T-helper 1 cell treated with Interleukin-12 subunit alpha and Interleukin-12 subunit beta and Interleukin-4 antibody, amounts not matched to agents 30 ng/mL and 1 ng/mL, for 36 hours (primary cell): Measurements from ENCODE around the gene RASA3. TPM values are rescaled to one million over a fixed set of nuclear protein-coding genes. Genes with fewer than 3 reads are reported as not detected.
"Not testable (repeated sequence)": the region's sequence is repeated elsewhere in the genome, so short reads cannot be mapped to it uniquely, and the experiment has no call there.

ENCODE experiments used
- intact Hi-C: fragments of 100-400 bp; cut with micrococcal nuclease; formaldehyde crosslinking; loops from one replicate; pipeline ENCODE4 v1.15.1; 2024
- total RNA-seq: library from RNA; stranded (reverse); gene quantifications from 2 replicates; pipeline ENCODE4 v1.2.3, GENCODE V29; 2022

Gene RASA3
- total RNA-seq, 1 donor from 2014 or later = 99.4 TPM

DNA sequence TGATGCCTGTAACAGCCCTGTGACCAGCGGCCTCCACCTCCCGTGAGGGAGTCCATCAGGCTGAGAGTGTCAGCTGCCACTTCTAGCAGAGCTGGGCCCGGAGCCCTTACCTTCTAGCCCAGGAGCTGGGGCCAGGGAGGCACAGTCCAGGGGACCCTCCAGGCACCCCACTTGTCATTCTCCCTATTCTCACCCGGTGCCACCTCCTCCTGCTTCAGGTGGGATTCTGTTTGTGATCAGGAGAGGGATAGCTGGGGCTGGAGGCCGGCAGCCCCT, 4.1 kb downstream of the RASA3 start:
- intact Hi-C loops = no loop called here

DNA sequence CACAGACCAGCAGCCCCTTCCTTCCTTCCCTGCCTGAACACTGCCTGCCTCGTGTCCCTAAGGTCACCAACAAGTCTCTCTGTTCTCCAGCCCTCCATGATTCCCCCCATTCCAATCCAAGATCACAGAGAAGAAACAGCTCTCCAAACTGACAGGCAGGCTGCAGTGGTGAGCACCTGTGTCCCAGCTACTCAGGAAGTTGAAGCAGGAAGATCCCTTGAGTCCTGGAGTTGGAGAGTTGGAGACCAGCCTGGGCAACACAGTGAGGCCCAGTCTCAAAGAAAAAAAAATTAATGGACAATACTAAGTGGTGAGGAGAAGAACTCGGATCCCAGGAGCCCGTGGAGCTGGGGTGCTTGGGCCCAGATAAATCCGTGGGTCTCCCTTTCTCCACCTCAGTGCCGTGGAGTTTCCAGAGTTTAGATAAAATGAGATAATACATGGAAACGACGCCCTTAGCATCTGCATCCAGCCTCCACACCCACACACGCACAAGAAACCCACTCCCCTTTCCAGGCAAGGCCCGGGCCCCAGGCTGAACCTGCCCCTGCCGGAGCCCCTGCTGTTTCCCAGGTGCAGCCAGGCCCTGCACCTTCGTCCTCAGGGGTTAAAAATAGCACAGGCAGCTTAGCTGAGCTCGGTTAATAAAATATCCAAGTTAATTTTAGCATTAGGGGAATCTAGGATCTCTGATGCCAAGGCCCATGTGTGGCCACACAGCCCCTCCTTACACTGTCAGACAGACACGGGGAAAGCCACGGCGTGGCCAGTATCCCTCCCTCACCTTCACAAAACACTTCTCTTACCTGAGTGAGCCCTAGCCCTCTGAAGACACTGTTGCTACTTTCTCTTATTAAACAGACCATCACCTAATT, 4.7 kb downstream of the RASA3 start:
- intact Hi-C loops = no loop called here

DNA sequence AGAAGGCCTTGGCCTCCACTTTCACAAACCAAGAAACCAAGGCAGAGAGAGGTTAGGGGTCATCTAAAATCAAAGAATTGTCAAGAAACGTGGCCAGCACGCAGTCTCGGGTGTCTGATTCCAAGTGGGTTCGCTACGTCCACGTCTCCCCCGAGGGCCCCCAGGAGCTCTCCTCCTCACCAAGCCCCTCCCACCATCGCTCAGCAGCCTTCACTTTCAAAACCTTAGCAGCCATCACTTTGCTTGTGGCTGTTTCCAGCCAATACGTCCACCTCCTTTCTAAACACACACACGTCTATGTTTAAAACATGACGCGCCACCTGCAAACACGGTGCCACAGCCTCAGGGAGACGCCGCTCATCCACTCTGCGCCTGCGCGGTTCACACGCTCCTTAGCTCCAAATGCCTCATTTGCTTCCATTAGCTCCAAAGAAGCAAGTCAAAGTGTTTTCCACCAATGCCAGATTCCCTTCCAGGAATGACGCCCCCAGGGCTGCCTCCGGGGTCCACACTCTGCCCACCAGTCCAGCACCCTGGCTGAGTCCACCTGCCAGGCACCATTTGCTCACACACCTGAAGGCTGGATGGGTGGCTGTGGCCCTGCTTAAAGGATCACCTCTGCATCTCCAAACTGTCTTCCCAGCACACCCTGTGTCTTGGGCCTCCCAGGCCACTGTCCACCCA, 5.5 kb downstream of the RASA3 start:
- intact Hi-C loops = no loop called here

DNA sequence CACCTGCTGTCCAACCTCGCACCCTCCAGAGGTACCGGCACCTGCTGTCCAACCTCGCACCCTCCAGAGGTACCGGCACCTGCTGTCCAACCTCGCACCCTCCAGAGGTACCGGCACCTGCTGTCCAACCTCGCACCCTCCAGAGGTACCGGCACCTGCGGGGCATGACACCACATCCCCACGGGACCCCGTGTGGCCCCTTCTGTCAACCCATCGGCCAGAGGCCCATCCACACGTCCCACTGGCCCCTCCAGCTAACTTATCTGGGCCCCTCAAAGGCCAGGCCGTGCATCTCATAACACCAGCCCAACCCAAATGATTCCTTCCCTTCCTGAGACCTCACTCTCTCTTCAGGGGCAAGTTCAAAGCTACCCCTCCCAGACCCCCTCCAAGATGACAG, 6.3 kb downstream of the RASA3 start:
- intact Hi-C loops = not testable (repeated sequence)

DNA sequence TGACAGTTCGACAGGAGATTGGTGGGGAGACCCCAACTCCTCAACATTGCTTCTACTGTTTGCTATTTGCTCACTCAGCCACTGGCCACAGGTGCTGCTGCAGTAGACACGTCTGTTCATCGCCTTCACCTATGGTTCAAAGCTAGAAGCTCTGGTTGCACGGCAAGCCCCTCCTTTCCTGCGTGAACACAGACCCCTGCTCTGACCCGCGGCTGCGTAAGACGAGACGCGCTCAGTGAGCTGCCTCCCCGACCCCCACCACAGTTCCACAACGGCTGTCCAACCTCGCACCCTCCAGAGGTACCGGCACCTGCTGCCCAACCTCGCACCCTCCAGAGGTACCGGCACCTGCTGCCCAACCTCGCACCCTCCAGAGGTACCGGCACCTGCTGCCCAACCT, 6.8 kb downstream of the RASA3 start:
- intact Hi-C loops = loop anchor here (1.0 kb wide), 2 partner anchors 23 to 101 kb away; no protein-coding TSS in a partner anchor

DNA sequence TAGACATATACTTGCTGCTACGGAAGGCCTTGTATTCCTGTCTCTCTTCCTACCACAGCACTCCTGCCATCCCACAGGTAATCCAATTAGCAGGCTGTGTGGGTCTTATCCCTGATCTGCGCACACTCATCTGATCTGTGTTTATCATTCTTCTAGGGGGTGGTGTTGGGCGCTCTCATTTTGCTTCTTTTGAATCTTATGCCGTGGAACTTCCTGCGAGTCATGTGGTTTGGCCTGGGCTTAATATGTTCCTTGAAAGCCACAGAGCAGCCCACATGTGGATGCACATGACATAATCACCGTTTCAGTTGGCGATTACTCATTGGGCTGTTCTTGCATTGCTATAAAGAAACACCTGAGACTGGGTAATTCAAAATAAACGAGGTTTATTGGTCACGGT, 7.5 kb downstream of the RASA3 start:
- intact Hi-C loops = loop anchor here (1.0 kb wide), 2 partner anchors 23 to 101 kb away; no protein-coding TSS in a partner anchor

DNA sequence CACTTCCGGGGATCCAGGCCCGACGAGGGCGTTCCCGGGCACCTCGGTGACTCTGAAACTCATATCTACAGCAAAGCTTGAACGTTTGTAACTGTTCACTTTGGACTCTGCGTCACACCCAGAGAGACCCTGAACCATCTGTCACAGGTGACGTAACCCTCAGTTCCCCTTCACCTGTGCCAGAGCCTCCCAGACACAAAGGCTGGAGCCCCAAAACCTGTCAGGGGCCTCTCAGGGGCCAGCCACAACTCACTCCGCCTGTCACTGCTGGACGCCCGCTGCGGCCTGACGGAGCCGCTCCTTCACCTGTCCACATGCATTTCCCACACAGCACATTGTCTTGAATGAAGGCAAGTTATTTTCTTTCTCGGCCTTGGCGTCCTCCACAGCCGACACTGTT, 8.0 kb downstream of the RASA3 start:
- intact Hi-C loops = no loop called here

DNA sequence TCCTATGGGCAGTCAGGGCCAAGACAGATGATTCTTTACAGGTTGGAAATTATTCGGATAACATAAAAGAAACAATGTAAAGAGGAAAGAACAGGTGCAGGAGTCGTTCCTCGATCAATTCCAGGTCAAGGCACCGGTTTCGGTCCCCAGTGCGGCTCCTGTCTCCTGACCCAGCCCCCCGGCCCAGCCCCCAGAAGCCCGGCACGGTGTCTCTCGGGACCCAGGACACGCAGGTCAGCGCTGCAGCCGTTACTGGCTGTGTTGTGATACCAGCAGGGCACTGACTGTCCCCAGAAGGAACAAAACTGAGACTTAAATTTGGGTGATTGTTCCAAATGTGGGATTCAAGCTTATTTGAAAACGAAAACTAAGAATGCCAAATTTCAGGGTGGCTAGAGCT, 8.5 kb downstream of the RASA3 start:
- intact Hi-C loops = no loop called here

DNA sequence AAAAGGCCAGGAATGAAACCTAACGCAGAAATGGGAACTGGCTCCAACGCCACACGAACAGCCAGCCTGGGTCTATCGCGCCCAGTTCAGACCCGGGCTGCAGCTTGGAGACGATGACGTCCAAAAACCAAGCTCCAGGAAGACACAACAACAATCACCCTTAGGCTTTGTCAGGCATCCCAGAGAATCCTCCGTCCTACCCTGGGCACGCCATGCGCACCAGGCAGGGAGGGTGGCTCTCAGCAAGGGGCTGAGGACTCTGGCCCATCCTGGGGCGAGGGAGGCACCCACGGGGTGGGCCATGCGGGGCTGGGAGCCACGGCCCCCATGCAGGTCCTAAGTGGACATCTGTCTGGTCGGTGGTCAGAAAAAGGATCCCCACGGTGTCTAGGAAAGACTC, 9.0 kb downstream of the RASA3 start:
- intact Hi-C loops = no loop called here

DNA sequence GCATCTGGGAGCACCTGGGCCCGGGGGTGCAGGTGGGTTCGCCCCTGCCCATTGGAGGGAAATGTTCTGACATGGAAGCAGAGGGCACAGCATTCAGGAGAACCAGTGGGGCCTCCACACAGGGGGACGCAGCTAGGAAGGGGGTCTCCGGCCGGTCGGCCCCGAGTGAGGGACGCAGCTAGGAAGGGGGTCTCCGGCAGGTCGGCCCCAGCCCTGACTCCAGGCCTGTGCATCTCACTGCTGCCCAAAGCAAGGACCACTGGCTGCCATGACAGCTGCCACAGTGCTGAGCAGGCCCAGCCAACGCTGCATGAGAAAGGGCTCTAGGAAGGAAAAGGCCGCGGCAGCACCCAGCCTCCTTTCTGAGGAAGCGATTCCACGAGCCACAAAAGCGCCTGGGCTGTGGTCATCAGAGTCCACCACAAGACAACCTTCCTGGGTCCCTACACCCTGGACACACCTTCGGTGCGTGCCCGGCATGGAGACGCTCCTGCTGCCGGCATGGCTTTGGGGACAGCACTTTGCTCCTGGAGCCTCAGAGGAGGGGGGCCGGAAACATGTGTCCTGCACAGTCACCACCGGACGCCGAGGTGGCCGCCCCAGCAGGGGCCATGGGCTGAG, 9.7 kb downstream of the RASA3 start:
- intact Hi-C loops = no loop called here

DNA sequence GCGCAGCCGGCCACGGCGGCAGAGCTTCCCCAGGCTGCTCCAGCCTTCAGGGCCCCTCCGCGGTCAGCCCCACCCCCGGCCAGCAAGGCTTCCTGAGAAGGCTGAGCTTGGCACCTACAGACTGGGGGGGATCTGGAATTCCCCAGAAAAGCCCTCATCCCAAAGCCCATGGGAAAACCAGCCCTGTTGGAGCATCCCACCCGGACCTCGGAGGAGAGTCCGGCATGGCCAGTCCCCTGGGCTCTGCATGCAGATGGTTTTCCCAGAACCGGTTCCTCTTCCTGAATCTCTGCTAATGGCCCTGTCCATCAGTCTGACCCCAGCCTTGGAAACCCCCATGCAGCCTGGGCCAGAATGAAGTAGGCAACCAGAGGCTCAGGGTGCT, 10.3 kb downstream of the RASA3 start:
- intact Hi-C loops = no loop called here

DNA sequence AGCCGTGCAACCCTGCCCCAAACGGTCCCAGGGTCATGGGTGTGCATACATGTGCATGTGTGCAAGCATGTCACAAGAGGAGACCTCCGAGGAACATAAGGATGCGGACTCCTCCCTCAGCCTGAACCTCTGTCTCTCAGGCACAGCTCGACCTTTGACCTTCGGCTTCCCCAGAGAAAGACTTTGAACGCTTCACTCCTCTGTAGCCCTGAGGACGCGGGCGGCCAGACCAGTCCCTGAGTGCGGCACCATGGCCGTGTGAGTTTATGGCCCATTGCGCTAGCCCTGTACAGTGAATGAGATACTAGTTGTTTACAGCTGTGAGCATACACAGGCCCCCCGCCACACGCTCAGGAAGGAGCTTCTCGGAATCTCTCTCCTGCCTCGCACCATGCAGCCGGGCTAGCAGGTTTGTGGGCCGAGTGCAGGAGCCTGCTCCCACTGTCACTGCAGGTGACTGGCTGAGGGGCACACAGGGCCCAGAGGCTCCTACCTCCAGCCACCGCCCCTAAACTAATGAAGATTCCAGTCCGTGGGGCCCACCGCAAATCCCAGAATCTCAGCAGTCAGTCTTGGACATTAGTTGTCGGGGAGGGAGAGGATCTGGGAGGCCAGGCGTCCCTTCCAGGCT, 10.8 kb downstream of the RASA3 start:
- intact Hi-C loops = no loop called here

DNA sequence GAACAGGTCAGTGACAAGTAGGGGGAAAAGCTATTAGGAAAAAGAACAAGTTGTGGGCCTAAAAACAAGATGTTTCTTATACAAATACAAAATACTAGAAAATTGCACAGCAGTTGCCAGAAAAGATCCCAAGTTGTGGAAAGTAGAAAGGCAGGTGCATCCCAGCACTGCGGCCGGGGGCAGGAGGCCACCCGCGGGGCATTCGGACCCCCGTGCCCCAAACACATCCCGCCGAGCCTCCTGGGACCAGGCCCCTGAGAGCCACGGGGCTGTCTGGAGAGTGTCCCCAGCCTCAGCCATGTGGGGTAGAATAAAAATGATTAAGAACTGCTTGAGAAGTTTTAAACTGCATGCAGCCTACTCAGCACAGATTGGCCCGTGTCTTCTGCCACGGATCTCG, 11.4 kb downstream of the RASA3 start:
- intact Hi-C loops = no loop called here

DNA sequence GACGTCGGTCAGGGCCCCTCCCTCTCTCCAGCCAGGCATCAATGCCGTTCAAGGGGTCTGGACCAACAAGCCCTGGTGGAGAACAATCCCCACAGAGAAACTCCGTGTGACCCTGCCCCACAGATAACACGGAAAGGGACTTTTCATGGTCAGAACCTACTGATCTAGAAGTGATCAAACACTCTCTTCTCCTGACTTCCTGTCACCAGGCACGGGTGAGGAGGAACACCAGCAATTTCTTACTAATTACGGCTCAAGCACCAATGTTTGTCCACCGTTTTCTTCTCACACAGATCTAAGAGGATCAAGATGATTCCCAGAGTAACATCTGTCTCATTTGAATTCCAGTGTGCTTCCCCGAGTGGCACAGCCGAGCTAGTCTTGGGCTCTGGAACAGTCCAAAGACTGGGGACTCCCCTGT, 11.8 kb downstream of the RASA3 start:
- intact Hi-C loops = no loop called here

DNA sequence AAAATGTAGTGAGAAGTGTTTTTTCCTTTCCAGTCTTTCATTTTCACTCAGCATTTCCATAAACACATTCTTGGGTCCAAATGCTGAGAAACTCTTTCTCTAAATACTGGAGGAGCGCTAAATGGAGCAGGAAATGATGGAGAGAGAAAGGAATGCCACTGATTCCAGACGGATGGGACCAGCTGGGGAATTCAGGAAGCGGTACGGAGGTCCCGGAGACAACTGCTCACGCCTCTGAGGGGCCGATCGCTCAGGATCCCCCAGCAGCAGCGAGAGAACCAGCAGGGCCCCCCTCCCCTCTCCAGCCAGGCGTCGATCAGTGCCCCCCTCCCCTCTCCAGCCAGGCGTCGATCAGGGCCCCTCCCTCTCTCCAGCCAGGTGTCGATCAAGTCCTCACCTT, 13.2 kb downstream of the RASA3 start:
- intact Hi-C loops = no loop called here

DNA sequence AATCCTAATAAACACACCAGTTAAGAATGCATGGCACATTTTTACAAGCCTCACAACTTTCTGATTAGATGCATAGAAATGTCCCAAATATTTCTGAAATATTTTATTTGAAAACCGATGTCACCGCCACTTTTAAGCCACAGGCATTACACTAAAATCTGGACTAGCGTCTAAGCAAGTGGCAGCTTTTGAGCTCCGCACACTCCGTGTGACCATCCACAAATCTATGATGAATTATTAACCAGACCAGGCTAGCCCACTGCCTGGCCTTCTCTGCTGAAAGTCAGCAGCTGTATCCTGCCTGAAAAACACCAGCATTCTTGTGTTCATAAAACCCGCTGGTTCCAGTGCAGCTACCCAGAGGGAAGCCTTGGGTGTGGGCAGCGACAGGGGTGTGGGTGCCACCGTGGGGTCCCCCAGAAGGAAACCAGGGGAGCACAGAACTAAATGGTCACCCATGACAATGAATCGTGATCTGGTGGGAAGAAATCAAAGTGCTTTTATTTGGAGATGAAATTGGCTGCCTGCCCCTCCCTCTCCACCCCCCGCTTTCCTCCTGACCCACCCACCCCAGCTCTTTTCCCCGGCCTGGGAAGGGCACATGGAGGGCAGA, 13.8 kb downstream of the RASA3 start:
- intact Hi-C loops = no loop called here

DNA sequence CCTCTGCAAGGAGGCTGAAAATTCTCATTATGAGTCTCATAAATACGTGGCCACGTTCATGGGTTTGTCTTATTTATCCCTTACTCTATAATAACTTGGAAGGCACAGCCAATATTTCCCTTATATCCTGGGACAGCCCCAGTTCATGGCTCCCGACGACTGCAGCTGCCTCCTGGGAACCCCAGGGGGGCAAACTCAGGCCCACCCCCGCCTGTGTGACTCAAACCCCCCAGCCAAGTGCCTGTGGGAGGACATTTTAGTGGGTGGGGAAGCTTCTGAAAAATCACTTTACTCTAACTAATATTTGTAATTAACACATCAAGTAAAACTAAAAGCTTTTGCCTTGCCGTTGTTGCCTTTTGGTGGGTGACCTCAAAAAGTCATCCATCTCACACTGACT, 14.3 kb downstream of the RASA3 start:
- intact Hi-C loops = no loop called here

DNA sequence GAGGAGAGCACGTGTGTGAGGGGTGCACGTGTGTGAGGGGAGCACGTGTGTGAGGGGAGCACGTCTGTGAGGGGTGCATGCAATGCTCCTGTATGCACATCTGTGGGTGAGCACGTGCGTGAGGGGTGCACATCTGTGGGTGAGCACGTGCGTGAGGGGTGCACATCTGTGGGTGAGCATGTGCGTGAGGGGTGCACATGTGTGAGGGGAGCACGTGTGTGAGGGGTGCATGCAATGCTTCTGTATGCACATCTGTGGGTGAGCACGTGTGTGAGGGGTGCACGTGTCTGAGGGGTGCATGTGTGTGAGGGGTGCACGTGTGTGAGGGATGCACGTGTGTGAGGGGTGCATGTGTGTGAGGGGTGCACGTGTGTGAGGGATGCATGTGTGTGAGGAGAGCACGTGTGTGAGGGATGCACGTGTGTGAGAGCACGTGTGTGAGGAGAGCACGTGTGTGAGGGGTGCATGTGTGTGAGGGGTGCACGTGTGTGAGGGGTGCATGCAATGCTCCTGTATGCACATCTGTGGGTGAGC, 15.0 kb downstream of the RASA3 start:
- intact Hi-C loops = not testable (repeated sequence)

DNA sequence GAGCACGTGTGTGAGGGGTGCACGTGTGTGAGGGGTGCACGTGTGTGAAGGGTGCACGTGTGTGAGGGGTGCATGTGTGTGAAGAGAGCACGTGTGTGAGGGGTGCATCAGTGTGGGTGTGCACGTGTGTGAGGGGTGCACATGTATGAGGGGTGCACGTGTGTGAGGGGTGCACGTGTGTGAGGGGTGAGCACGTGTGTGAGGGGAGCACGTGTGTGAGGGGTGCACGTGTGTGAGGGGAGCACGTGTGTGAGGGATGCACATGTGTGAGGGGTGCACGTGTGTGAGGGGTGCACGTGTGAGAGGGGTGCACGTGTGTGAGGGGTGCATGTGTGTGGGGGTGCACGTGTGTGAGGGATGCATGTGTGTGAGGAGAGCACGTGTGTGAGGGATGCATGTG, 15.7 kb downstream of the RASA3 start:
- intact Hi-C loops = no loop called here

DNA sequence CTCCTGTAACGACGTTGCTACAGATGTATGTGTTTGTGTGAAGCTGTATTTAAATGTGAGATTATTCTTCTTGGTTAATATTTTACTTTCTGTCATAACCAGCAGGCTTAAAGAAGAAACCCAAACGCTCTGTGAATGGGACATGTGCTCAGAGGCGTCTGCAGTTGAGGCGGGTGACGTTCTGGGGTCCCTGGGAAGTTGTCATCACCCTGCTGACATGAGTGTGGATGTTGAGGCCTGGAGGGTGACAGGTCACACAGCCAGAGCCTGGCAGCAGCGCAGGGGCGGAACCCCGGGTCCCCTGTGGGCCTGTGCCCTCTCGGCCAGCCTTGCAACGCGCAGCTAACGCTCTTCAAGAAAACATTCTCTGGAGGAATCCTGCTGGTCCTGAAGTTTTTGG, 16.6 kb downstream of the RASA3 start:
- intact Hi-C loops = no loop called here

DNA sequence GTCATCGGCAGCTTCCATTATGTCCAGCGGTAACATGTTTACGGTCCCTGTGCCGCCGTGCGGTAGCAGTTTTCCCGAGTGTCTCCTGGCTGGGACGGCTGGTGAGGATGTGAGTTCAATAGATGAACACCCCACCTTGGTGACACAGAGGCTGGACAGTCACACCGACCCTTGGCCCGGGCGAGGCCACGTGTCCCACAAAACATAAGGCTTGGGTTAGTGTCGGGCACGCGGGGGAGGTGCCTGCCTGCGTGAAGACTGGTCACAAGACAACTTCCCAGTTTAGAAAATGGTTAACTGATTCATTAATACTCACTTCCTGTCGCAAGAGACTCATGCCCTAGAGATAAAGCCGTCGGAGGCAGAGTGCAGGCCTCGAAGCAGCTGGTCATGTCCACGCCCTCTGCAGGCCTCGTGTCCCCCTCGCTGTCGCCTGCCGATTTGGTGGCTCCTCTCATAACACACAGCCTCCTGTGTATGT, 17.2 kb downstream of the RASA3 start:
- intact Hi-C loops = no loop called here
